Esophagus (tissue), 2 donors: ENCODE data around the gene IL17C. TPM values are rescaled to one million over a fixed set of nuclear protein-coding genes. Genes with fewer than 3 reads are reported as not detected.

ENCODE experiments used
- H3K27ac ChIP-seq, 2 donors: one replicate each; pipeline ENCODE4 v1.5.1; 2013; ENCODE audit warnings: low read depth in 2 of 2, mild to moderate bottlenecking in 2 of 2, inconsistent platforms in 1 of 2, low read length in 1 of 2, moderate library complexity in 1 of 2
- H3K27me3 ChIP-seq, 2 donors: one replicate each; pipeline ENCODE4 v1.6.1; 2013; ENCODE audit warnings: low read length in 2 of 2, control low read depth in 1 of 2, mild to moderate bottlenecking in 1 of 2; ENCODE audit not compliant: insufficient read depth in 2 of 2, control insufficient read depth in 1 of 2
- H3K36me3 ChIP-seq, 2 donors: one replicate each; pipeline ENCODE4 v1.6.1; 2013; ENCODE audit warnings: low read length in 1 of 2; ENCODE audit not compliant: control insufficient read depth in 2 of 2, insufficient read depth in 2 of 2
- H3K4me1 ChIP-seq, 2 donors: one replicate each; pipeline ENCODE4 v1.6.1; 2013; ENCODE audit warnings: low read length in 1 of 2; ENCODE audit not compliant: control insufficient read depth in 2 of 2, insufficient read depth in 2 of 2
- H3K4me3 ChIP-seq, 2 donors: one replicate each; pipeline ENCODE4 v1.5.1; 2013; ENCODE audit warnings: low read length in 2 of 2, mild to moderate bottlenecking in 2 of 2, low read depth in 1 of 2, moderate library complexity in 1 of 2
- H3K9me3 ChIP-seq, 2 donors: one replicate each; pipeline ENCODE4 v1.6.1; 2013; ENCODE audit warnings: mild to moderate bottlenecking in 2 of 2, low read depth in 1 of 2, low read length in 1 of 2, moderate library complexity in 1 of 2; ENCODE audit not compliant: control insufficient read depth in 2 of 2, insufficient read depth in 1 of 2
- WGBS, 2 donors: extraction: QIAGEN DNeasy Blood & Tissue Kit; methylation state at CpG; one replicate each; pipeline ENCODE4 v1.1.7; 2013; 5-methylcytosine and 5-hydroxymethylcytosine counted together
- polyA plus RNA-seq, 2 donors: library from polyadenylated mRNA; stranded (reverse); fragments of 200-250 nt; gene quantifications; one replicate each; pipeline ENCODE4 v1.2.3, GENCODE V29; 2013
- donor health status: healthy with polysubstance abuse.
- donor health status: Bipolar disorder and iron deficiency.

The IL17C gene
- polyA plus RNA-seq, 2 donors = 0.07 to 0.59 TPM

- Histone ChIP-seq H3K9me3 (peaks cover 0 to 2% of the 10 kb centered on the region in 2 donors), H3K36me3 (peaks cover 17 to 62% of the 10 kb centered on the region in 2 donors), H3K4me3 (no peak overlapping the region), H3K27me3 (no peaks in the 10 kb centered on the region), H3K27ac (no peak overlapping the region), H3K4me1 (no peaks in the 10 kb centered on the region)
- WGBS, 2 donors = 94 to 98% methylated on average over 13 of the region's 13 CpGs
These were observed 14.5 kb upstream of the IL17C start for GRCh38 chr16:88623858-88624257.

GRCh38 chr16:88624481-88624880 is 13.9 kb upstream of the IL17C start:
- H3K27me3 ChIP-seq = no peaks in the 10 kb centered on the region
- H3K36me3 ChIP-seq = peaks cover 17 to 58% of the 10 kb centered on the region in 2 donors
- no peaks in the 10 kb centered on the region for H3K4me1 ChIP-seq
- no peak overlapping the region for H3K27ac ChIP-seq
- WGBS, 2 donors = 94 to 95% methylated on average over 17 to 18 of the region's 18 CpGs
- H3K9me3 ChIP-seq = peaks cover 0 to 2% of the 10 kb centered on the region in 2 donors
- no peak overlapping the region for H3K4me3 ChIP-seq

GRCh38 chr16:88624977-88625576 is 13.3 kb upstream of the IL17C start:
- H3K9me3 ChIP-seq = peaks cover 0 to 2% of the 10 kb centered on the region in 2 donors
- H3K4me1 ChIP-seq = no peaks in the 10 kb centered on the region
- 85 to 86% methylated on average over 17 of the region's 17 CpGs for WGBS, 2 donors
- H3K36me3 ChIP-seq = peaks cover 17 to 59% of the 10 kb centered on the region in 2 donors
- no peaks in the 10 kb centered on the region for H3K27me3 ChIP-seq
- H3K27ac ChIP-seq = no peak overlapping the region
- no peak overlapping the region for H3K4me3 ChIP-seq

GRCh38 chr16:88626646-88627045 is 11.7 kb upstream of the IL17C start:
- H3K36me3 ChIP-seq = peaks cover 17 to 72% of the 10 kb centered on the region in 2 donors
- H3K9me3 ChIP-seq = peaks cover 0 to 2% of the 10 kb centered on the region in 2 donors
- no peaks in the 10 kb centered on the region for H3K27me3 ChIP-seq
- H3K4me1 ChIP-seq = no peaks in the 10 kb centered on the region
- H3K4me3 ChIP-seq = no peak overlapping the region
- no peak overlapping the region for H3K27ac ChIP-seq
- WGBS, 2 donors = 90% methylated on average over 9 of the region's 9 CpGs

DNA sequence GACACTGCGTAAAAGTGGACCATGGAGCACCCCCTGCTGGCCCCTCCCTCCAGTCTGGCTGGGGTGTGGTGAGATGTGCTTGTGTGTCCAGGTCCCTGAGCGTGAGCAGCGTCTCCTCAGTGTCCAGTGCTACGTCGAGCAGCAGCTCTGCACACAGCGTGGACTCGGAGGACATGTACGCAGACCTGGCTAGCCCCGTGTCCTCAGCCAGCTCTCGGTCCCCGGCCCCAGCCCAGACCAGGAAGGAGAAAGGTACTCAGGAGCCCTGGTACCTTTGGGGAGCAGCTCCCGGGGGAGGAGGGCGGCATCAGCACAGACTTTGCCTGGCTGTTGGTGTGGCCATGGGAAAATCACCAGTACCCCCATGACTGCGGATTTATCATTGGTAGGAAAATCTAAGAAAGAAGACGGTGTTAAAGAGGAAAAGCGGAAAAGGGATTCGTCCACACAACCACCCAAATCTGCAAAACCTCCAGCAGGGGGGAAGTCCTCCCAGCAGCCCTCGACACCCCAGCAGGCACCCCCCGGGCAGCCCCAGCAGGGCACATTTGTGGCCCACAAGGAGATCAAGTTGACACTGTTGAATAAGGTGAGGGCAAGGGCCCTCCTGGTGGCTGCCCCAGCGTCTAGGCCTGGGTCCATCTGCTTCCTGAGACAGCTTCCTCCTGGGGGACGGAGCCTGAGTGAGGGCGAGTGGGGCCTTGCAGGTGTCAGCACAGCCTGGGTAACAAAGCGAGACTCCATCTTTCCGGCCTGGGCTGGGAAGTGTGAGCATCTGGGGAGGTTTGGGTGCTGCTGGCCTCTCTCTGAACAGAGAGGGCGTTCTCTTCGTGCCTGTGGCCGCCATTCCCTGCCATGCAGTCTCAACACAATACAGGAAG is 10.6 kb upstream of the IL17C start:
- no peaks in the 10 kb centered on the region for H3K4me1 ChIP-seq
- H3K27ac ChIP-seq = no peak overlapping the region
- no peak overlapping the region for H3K4me3 ChIP-seq
- 96% methylated on average over 27 of the region's 27 CpGs for WGBS, 2 donors
- peaks cover 9 to 73% of the 10 kb centered on the region in 2 donors for H3K36me3 ChIP-seq
- H3K9me3 ChIP-seq = peaks cover 0 to 2% of the 10 kb centered on the region in 2 donors
- H3K27me3 ChIP-seq = no peaks in the 10 kb centered on the region

DNA sequence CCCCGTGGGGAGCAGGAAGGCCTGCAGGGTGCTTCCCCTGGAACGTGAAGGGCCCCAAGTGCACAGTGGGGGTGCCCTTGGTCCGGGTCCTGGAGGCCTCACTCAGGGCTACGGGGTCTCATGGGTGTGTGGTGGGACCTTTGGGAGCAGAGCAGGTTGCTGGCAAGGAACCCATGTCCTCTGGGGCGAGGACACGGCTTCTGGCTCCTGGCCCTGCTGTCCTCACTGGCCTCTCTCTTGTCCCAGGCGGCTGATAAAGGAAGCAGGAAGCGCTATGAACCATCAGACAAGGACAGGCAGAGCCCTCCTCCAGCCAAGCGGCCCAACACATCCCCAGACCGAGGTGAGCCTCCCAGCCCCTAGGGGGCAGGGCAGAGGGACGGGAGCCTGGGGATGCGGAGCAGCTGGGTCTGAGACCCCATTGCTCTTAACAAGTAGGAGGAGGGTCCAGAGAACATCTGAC is 9.8 kb upstream of the IL17C start:
- WGBS, 2 donors = 67 to 70% methylated on average over 12 of the region's 12 CpGs
- Histone ChIP-seq H3K4me3 (no peak overlapping the region), H3K36me3 (peaks cover 3 to 66% of the 10 kb centered on the region in 2 donors), H3K27me3 (no peaks in the 10 kb centered on the region), H3K27ac (no peak overlapping the region), H3K9me3 (no peaks in the 10 kb centered on the region), H3K4me1 (no peaks in the 10 kb centered on the region)

GRCh38 chr16:88629835-88630234 is 8.5 kb upstream of the IL17C start:
- 83 to 85% methylated on average over 9 of the region's 9 CpGs for WGBS, 2 donors
- H3K36me3 ChIP-seq = peaks cover 0 to 53% of the 10 kb centered on the region in 2 donors
- no peak overlapping the region for H3K4me3 ChIP-seq

DNA sequence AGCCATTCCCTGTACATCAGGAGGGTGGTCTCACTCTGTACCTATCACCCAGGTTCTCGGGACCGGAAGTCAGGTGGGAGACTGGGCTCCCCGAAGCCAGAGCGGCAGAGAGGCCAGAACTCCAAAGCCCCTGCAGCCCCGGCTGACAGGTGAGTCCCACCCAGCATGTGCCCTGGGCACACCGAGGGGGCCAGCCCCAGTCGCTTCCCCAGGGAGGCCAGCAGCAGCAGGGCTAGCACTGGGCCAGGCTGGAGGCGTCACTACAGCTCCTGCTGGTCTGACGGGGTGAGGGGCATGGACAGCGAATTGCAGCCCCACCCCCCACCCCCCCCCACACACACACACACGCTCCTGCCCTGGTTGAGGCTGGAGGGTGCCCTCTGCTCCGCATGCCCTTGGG is 7.9 kb upstream of the IL17C start:
- Histone ChIP-seq H3K36me3 (peaks cover 0 to 48% of the 10 kb centered on the region in 2 donors), H3K4me3 (no peak overlapping the region), H3K4me1 (peaks cover 0 to 2% of the 10 kb centered on the region in 2 donors), H3K27me3 (peaks cover 0 to 3% of the 10 kb centered on the region in 2 donors), H3K27ac (no peak overlapping the region), H3K9me3 (no peaks in the 10 kb centered on the region)
- WGBS, 2 donors = 89 to 95% methylated on average over 11 to 12 of the region's 12 CpGs

More at GRCh38 chr16:88629835-88630234, 8.5 kb upstream of the IL17C start:
- no peaks in the 10 kb centered on the region for H3K9me3 ChIP-seq
- peaks cover 0 to 3% of the 10 kb centered on the region in 2 donors for H3K27me3 ChIP-seq
- peaks cover 0 to 2% of the 10 kb centered on the region in 2 donors for H3K4me1 ChIP-seq
- no peak overlapping the region for H3K27ac ChIP-seq

- Histone ChIP-seq H3K27me3 (peaks cover 0 to 3% of the 10 kb centered on the region in 2 donors), H3K4me3 (no peak overlapping the region), H3K36me3 (peaks cover 0 to 48% of the 10 kb centered on the region in 2 donors), H3K9me3 (no peaks in the 10 kb centered on the region), H3K27ac (no peak overlapping the region), H3K4me1 (peaks cover 0 to 2% of the 10 kb centered on the region in 2 donors)
- WGBS, 2 donors = 92 to 93% methylated on average over 23 of the region's 23 CpGs
These were observed 7.4 kb upstream of the IL17C start for GRCh38 chr16:88630941-88631340.
